Activated naive CD8-positive, alpha-beta T cell (primary cell): Measurements from ENCODE around the gene PAX2.

Experiments
- H3K27ac Mint-ChIP-seq: one replicate; pipeline ENCODE4 v1.8.0; 2021; ENCODE audit warnings: mixed read lengths
- H3K27me3 Mint-ChIP-seq: one replicate; pipeline ENCODE4 v1.8.0; 2021; ENCODE audit warnings: mixed read lengths
- H3K36me3 Mint-ChIP-seq: one replicate; pipeline ENCODE4 v1.8.0; 2021; ENCODE audit warnings: mixed read lengths
- H3K4me1 Mint-ChIP-seq: one replicate; pipeline ENCODE4 v1.8.0; 2021; ENCODE audit warnings: low read depth, mixed read lengths
- H3K4me3 Mint-ChIP-seq: one replicate; pipeline ENCODE4 v1.8.0; 2021; ENCODE audit warnings: mild to moderate bottlenecking, mixed read lengths
- H3K9me3 Mint-ChIP-seq: one replicate; pipeline ENCODE4 v1.8.0; 2021; ENCODE audit warnings: low read depth, mixed read lengths

Gene PAX2

DNA sequence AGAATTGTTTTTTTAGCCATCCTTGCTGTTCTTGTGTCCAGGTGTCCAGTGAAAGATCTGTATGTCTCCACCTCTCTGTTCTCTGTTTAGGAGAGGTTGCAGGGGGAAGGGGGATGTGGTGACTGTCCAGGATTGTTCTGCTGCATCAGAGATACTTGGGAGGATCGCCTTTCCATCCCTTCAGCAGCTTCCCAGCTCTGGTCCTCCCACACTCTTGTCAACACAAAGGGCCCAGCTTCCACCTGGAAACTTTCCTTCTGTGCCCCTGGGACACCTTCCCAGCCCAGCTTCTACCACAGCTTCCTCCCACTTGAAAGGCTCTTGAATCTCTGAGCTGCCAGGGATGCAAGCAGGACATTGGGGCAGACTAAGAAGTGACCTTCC lies 85.3 kb downstream of the PAX2 start:
- Mint-ChIP-seq H3K27ac (no peak overlapping the region), H3K9me3 (no peaks in the 10 kb centered on the region), H3K36me3 (peaks cover 4% of the 10 kb centered on the region), H3K4me1 (peaks cover 24% of the 10 kb centered on the region), H3K4me3 (peak overlapping the region; percentile 85), H3K27me3 (peaks cover 53% of the 10 kb centered on the region)

DNA sequence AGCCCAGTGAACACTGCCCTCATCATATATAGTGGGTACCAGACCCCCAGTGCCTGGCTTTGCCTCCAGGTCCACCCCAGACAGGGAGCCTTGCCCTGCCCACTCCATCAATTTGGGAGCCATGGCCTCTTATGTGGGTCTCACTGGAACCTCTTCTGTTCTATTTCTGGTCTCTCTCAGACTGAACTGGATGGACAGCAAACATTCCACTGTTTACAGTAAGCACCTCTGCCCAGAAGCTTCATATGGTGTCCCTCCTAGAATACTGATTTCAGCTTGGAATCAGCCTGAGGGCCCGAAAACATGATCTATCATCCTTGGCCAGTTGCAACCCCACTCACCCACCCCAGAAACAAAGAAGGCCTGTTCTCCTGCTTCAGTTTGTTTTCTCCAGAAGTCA lies 86.4 kb downstream of the PAX2 start:
- Mint-ChIP-seq H3K36me3 (peaks cover 4% of the 10 kb centered on the region), H3K27me3 (peaks cover 53% of the 10 kb centered on the region), H3K4me1 (peaks cover 24% of the 10 kb centered on the region), H3K9me3 (no peaks in the 10 kb centered on the region), H3K4me3 (no peak overlapping the region), H3K27ac (no peak overlapping the region)

DNA sequence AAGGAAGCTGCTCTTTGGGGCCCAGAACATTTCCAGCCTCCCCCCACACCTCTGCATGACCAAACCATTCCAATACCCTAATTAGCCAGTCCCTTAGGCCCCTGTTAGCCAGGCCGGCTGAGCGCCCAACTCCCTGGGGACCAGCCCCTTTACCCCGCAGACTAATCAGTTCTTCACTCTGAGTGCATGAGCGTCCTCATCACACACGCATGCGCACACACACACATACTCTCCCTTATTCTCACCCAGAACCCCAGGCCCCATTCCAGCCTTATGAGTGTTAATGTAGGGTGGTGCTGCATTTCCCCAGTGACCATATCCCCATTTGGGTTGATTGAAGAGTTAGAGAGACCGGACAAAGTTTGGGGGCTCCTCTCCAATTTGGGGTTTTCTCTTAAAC lies 90.4 kb downstream of the PAX2 start:
- H3K27ac Mint-ChIP-seq, result no peak overlapping the region
- no peak overlapping the region for H3K4me3 Mint-ChIP-seq
- H3K4me1 Mint-ChIP-seq, result no peaks in the 10 kb centered on the region
- peaks cover 4% of the 10 kb centered on the region for H3K36me3 Mint-ChIP-seq
- H3K9me3 Mint-ChIP-seq, result no peaks in the 10 kb centered on the region
- peaks cover 35% of the 10 kb centered on the region for H3K27me3 Mint-ChIP-seq

DNA sequence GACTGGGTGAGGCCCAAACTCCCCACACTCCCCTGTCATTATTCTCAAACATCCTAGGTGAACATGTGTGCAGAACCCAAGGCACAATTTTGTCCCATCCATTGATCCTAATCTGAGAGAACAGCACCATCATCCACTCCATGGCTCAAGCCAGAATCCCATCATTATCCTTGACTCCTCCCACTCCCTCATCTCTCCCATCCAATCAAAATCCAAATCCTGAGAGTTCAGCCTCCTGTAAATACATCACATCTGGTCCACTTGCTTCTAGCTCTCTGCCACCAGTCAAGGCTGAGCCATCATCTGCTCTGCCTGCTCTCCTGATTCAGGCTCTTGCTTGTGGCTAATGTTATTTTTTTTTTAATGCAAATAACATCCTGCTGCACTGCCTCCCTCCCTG lies 91.5 kb downstream of the PAX2 start:
- Mint-ChIP-seq H3K4me1 (no peaks in the 10 kb centered on the region), H3K9me3 (no peaks in the 10 kb centered on the region), H3K4me3 (no peak overlapping the region), H3K27ac (no peak overlapping the region), H3K36me3 (peaks cover 4% of the 10 kb centered on the region), H3K27me3 (peaks cover 26% of the 10 kb centered on the region)

DNA sequence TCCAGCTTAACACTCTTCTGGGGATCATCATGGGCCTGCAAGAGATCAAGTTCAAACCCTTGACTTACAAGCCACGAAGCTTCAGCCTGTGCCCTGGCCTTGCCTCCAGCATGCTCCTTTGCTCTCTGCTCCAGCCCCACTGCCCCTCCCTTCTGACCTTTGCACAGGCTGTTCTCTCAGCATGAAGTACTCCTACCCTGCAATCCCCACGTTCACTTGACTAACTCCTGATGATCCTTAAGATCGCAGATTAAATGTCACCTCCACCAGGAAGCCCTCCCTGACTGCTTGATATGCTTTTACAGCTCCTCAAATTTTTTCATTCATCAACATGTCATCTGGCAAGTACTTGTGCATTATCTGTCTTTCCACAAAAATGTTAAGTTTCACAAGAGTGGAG lies 91.9 kb downstream of the PAX2 start:
- H3K36me3 Mint-ChIP-seq, result peaks cover 4% of the 10 kb centered on the region
- no peak overlapping the region for H3K27ac Mint-ChIP-seq
- H3K9me3 Mint-ChIP-seq, result no peaks in the 10 kb centered on the region
- peaks cover 23% of the 10 kb centered on the region for H3K27me3 Mint-ChIP-seq
- no peaks in the 10 kb centered on the region for H3K4me1 Mint-ChIP-seq
- no peak overlapping the region for H3K4me3 Mint-ChIP-seq

DNA sequence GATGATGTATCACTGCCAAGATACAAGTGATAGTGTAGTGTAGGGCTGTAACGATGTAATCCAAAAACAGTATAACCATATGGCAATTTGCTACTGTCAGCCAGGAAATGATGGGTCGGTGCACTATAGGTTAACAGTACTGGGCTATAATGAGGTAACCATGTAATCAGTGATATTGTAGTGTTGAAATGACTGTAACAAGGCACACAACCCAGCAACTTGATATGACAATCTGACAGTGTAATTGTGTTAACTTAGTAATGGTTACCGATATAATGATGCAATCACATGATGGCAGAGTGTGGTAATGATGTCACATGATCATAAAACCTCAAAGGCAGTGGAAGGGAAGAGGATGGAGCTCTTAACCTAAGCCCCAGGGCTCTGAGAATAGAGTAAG lies 93.6 kb downstream of the PAX2 start:
- Mint-ChIP-seq H3K36me3 (peaks cover 2% of the 10 kb centered on the region), H3K27ac (no peak overlapping the region), H3K4me1 (no peaks in the 10 kb centered on the region), H3K4me3 (no peak overlapping the region), H3K27me3 (peaks cover 12% of the 10 kb centered on the region), H3K9me3 (no peaks in the 10 kb centered on the region)

DNA sequence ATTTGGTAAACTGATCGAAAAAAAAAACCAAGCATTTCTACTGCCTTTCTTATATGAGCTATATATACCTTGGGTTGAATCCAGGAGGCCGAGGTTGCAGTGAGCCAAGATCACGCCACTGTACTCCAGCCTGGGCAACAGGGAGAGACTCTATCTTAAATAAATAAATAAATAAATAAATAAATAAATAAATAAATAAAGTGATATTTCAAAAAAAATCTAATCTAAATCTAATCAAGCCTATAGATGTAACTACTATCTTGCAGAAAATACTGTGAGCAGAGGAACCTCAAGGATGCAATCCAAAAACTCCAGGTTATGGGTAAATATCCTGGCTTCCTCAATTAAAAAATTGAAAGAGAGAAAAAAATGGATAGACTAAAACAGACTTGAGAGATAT lies 96.1 kb downstream of the PAX2 start:
- H3K4me3 Mint-ChIP-seq, result no peak overlapping the region
- no peaks in the 10 kb centered on the region for H3K9me3 Mint-ChIP-seq
- no peaks in the 10 kb centered on the region for H3K4me1 Mint-ChIP-seq
- H3K36me3 Mint-ChIP-seq, result no peaks in the 10 kb centered on the region
- no peak overlapping the region for H3K27ac Mint-ChIP-seq
- H3K27me3 Mint-ChIP-seq, result peaks cover 7% of the 10 kb centered on the region

DNA sequence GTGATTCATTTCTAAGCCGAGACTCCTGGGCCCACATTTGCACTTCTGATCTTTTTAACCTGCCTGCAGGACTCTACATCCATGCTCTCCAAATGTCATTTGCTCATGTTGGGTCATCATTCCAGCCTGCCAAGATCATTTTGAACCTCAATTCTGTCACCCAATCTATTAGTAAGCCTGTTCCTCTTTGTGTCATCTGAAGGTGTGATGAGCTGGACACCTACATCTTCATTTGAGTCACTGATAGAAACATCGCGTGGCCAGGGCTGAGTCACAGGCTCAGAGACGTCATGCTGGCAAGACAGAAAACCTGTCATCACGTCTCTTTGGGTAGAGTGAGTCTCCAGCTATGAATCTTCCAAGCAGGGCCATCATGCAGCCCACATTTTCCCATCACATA lies 102.1 kb downstream of the PAX2 start:
- Mint-ChIP-seq H3K9me3 (no peaks in the 10 kb centered on the region), H3K4me3 (no peak overlapping the region), H3K4me1 (peaks cover 4% of the 10 kb centered on the region), H3K27ac (no peak overlapping the region), H3K27me3 (peaks cover 31% of the 10 kb centered on the region), H3K36me3 (no peaks in the 10 kb centered on the region)

DNA sequence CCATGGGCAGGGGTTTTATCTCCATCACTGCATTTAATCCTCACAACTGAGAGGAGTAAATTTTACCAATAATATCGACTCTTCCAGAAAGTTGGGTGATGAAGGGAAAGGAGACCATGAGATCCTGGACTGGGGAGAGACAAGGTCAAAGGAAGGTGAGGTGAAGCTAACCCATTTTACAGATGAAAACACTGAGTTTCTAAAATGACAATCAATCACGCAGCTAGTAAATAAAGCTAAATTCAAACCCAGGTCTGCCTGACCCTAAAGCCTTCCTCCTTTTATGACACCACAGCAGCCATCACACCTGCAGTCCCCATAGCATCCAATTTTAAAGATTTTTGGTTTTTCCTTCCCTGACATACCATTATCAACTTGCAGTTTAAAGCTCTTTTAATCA lies 103.4 kb downstream of the PAX2 start:
- Mint-ChIP-seq H3K36me3 (no peaks in the 10 kb centered on the region), H3K27ac (no peak overlapping the region), H3K9me3 (no peaks in the 10 kb centered on the region), H3K27me3 (peaks cover 36% of the 10 kb centered on the region), H3K4me3 (no peak overlapping the region), H3K4me1 (peaks cover 4% of the 10 kb centered on the region)

DNA sequence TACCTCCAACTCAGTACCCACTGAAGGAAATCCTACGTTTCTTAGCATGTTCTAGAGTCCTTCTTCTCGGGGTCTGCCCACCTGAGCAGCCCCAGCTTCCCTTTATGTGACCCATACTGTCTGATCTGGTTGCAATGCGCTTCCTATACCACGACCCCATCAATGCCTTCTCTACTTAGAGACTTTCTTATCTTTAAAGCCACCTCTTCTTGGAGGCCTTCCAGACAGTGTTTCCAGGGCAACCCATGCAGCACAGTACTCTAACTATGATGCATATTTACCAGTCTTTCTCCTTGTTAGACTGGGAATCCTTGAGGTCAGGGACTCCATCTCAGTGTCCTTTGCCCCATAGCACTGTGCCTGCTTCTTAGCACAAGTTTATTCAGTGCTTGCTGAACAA lies 112.9 kb downstream of the PAX2 start:
- H3K36me3 Mint-ChIP-seq, result peaks cover 4% of the 10 kb centered on the region
- H3K4me3 Mint-ChIP-seq, result no peak overlapping the region
- peaks cover 42% of the 10 kb centered on the region for H3K27me3 Mint-ChIP-seq
- no peaks in the 10 kb centered on the region for H3K4me1 Mint-ChIP-seq
- H3K27ac Mint-ChIP-seq, result no peak overlapping the region
- no peaks in the 10 kb centered on the region for H3K9me3 Mint-ChIP-seq

DNA sequence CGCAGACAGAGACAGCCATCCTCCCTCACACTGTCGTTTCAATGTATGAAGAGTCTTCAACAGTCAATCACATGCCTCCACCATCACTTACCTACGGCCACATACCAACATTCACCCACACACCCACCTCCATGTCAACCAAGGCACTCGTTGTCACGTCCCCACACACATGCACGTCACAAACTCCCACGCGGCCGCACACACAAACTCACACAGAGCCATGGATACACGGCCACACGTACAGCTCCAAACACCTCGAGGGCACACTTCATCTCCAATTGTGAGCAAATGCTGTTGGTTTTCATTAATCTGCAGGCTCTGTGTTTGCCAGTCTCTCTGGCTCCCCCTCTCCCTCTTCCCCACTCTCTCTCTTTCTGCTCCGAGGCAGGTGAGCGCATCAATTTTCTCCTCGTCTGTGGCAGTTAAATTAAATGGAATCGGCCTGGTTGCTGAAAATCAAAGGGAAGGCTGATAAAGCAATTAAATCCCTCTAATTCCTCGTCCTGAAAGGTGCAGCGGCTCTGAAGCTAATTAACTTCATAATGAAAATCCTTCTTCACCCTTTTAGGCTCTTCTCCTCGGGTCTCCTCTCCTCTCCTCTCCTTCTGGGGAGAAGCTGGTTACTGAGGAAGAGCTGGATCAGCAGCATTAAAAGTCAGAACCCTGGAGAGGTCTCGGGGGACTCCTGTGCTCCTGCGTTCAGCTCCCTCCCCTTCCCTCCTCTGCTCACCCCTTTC lies 113.5 kb downstream of the PAX2 start:
- Mint-ChIP-seq H3K4me3 (no peak overlapping the region), H3K4me1 (no peaks in the 10 kb centered on the region), H3K27ac (no peak overlapping the region), H3K36me3 (peaks cover 4% of the 10 kb centered on the region), H3K27me3 (peaks cover 41% of the 10 kb centered on the region), H3K9me3 (no peaks in the 10 kb centered on the region)

DNA sequence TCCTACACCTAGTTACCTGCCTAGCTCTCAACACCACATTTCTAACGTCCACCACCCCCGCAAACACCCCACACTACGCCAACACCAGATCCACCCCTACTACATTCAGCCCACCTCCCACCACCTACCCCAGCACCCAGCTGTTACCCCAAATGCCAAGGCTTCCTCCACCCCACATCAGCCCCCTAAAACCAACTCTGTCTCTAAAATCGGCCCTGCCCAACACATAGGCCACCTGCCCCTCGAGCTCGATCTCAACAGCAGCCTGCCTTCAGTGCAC lies 114.0 kb downstream of the PAX2 start:
- Mint-ChIP-seq H3K9me3 (no peaks in the 10 kb centered on the region), H3K4me3 (no peak overlapping the region), H3K27ac (no peak overlapping the region), H3K27me3 (peaks cover 42% of the 10 kb centered on the region), H3K36me3 (peaks cover 4% of the 10 kb centered on the region), H3K4me1 (no peaks in the 10 kb centered on the region)

DNA sequence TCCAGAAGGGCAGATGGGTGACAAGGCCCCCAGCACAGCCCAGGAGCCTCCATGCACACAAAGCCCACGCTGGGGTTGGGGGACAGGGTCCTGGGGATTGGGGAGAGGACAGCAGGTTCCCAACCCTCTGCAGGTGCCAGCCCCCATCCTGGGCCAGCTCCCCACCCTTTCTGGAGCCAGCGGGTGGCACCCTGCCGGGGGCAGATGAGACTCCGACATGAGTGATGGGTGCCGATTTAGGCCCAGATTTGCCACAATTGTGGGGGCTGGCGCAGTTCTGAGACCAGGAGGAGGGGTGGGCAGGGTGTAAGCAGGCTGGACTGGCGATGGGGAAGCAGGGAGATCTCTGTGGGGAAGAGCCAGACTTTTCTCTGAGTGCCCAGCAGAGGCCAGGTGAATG lies 118.1 kb downstream of the PAX2 start:
- H3K4me3 Mint-ChIP-seq, result no peak overlapping the region

DNA sequence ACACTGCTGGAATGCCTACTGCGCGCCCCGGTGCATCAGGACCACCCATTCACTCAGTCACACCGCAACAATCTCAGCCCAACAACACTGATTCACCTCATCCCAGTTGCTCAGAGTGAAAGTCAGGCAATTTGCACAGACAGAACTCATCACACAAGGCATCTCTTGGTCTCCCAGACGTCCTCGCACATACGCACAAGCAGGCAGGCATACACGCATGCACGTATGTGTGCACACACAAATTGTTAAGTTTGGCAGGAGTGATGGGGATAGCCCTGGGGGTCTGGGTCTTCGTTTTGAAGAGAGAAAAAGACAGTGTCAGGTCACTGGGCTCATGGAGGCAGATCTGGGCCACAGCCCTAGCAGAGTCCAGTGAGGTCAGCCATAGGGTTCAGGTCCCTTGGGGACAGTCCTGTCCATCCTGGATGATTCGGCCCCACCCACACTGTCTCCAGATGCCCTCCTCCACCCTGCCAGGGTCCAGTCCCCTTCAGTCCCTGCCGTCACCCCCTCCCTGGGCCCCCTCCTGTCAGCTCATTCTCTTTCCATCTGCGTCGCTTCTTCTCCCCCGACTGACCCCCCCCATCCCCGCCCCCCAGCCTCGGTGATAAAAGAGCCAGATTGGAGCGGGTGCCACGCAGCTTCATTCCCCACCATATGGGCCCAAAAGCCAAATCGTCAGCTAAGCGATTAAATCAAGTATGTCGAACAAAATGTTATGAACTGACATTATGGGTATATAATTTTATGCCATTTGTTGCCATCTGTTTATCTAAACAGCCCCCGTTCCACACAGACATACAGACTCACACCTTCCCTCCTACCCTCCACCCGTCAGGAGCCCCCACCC lies 118.9 kb downstream of the PAX2 start:
- Mint-ChIP-seq H3K27ac (no peak overlapping the region), H3K4me3 (no peak overlapping the region), H3K36me3 (no peaks in the 10 kb centered on the region), H3K27me3 (peaks cover 29% of the 10 kb centered on the region), H3K9me3 (no peaks in the 10 kb centered on the region), H3K4me1 (peaks cover 6% of the 10 kb centered on the region)

More for the DNA sequence above, 118.1 kb downstream of the PAX2 start:
- H3K36me3 Mint-ChIP-seq, result no peaks in the 10 kb centered on the region
- H3K4me1 Mint-ChIP-seq, result peaks cover 6% of the 10 kb centered on the region
- H3K27ac Mint-ChIP-seq, result no peak overlapping the region
- H3K27me3 Mint-ChIP-seq, result peaks cover 34% of the 10 kb centered on the region
- no peaks in the 10 kb centered on the region for H3K9me3 Mint-ChIP-seq

DNA sequence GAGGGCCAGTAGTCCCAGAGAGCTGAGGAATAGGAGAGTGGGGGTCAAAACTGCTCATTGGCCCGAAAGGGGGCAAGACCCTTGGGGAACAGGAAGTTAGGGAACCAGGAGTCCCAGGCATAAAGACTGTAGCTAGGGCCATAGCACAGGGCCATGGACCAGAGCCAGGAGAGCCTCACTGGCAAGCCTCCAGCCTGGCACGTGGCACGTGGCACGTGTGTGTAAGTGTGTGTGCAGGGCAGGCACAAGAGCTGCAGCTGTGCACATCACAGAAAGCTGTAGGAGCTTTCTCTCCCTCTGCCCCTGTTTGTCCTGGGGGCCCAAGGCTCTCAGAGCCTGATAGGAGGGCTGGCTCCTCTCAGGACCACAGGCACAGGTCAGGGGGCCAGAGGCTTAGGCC lies 119.6 kb downstream of the PAX2 start:
- Mint-ChIP-seq H3K27me3 (peaks cover 27% of the 10 kb centered on the region), H3K4me1 (peaks cover 6% of the 10 kb centered on the region), H3K9me3 (no peaks in the 10 kb centered on the region), H3K4me3 (no peak overlapping the region), H3K27ac (no peak overlapping the region), H3K36me3 (no peaks in the 10 kb centered on the region)

DNA sequence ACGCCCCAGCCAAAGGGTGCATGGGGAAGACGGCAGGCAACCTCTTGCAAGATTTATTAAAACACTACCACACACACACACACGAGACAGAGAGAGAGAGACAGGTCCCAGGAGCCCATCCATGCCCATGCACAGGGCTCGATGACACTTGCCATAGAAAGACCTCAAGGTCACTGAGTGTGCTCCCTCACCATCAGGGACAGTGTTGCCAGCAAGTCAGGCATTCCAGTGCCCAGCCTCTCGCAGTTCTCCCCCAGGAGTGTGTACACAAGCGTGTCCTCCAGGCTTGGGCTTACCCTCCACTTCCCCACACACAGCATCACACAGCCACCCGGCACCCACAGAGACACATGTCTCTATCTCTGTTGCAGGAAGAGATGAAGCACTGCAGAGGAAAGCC lies 120.6 kb downstream of the PAX2 start:
- H3K36me3 Mint-ChIP-seq, result no peaks in the 10 kb centered on the region
- peaks cover 6% of the 10 kb centered on the region for H3K4me1 Mint-ChIP-seq
- H3K27me3 Mint-ChIP-seq, result peaks cover 24% of the 10 kb centered on the region
- no peak overlapping the region for H3K27ac Mint-ChIP-seq
- no peaks in the 10 kb centered on the region for H3K9me3 Mint-ChIP-seq
- H3K4me3 Mint-ChIP-seq, result no peak overlapping the region
